ENCODE data around the gene OFD1.

OFD1 gene

DNA sequence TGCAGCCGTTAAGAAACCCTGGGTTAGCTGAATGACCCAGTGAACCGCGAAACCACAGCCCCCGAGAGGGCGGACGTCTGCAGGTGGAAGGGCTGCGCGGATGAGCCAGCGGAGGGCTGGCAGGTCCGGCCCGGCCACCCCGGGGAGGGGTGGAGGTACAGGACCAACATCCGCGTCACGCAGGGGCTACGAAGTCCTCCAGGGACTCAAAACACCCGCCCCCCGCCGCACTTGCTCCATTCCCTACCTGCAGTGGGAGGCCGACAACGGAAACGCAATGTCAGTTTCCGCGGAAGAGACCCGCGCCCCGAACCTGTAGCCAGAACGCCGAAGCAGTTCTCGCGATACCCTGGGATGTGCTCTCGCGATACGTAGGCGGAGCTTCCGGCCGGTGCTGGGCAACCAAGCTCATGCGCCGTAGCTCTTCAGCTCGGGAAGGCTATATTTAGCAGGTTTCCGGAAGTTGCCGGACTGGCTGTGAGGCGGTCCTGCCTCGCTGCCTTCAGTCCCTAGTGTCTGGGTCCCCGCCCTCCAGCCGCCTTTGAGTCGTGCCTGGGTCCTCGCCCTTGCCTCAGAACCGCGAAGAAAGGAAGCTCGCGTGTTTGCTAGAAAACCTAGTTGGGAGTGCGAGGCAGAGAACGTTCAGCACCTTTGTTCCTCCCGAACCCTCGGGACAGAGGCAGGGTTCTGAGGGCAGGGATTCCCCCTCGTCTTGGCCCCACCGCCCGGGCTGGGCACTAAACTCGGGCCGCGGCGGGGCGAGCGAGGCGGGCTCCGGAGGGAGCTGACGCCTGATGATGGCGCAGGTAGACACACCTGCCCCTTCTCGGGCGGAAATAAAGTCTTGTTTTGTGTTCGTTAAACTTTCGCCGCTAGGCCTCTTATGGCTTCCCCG lies at the start of gene OFD1, which contains the start of gene TRAPPC2:
TSS of gene OFD1 (plus strand) at position 471 of the 895 bp plus-strand sequence. CDS start at position 795, 324 bp downstream.
TSS of gene TRAPPC2 (minus strand) at position 343 of the 895 bp plus-strand sequence. CDS start 14,657 bp downstream, outside the sequence.
- DNase-seq: peak; percentile 88

DNA sequence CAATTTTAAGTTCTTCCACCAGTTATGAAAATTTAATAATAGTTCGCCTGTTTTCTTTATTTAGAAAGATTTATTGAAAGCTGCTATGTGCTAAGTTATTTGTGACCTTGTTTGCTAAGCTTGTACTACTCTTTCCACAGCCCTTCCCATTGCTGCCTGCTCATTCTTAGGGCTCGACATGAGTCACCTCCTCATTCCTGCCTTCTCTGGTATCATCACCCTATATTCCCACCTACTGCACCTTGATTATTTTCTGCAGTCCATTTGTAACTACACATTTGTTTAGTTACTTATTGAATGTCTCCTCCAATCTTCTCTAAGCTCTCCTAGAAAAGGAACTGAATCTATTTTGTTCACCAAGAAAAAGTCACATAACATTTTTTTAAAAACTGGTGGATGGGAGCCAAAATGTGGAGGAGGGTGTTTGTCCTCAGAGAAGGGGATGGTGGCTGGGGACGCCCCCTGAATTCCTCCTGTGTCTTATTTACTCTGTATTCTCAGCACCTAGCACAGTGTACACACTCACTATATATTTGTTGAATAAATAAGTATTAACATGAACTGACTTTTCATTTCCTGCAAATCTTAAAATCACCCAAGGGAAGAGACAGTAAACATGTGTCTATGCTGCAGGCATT lies 49.3 kb upstream of the OFD1 start:
- DNase-seq: no peak

- DNase-seq: no peak
Measured at GRCh38 chrX:13687203-13687602, 47.3 kb upstream of the OFD1 start.

- DNase-seq: no peak
Measured at GRCh38 chrX:13688384-13688957, 46.1 kb upstream of the OFD1 start.

- DNase-seq: peak; percentile 82
Measured at GRCh38 chrX:13688958-13689740, 45.4 kb upstream of the OFD1 start, which contains the start of gene RAB9A. Gene RAB9A, plus strand, starts transcription at chrX:13689128. Its CDS starts 19,619 bp downstream, at chrX:13708747.

DNA sequence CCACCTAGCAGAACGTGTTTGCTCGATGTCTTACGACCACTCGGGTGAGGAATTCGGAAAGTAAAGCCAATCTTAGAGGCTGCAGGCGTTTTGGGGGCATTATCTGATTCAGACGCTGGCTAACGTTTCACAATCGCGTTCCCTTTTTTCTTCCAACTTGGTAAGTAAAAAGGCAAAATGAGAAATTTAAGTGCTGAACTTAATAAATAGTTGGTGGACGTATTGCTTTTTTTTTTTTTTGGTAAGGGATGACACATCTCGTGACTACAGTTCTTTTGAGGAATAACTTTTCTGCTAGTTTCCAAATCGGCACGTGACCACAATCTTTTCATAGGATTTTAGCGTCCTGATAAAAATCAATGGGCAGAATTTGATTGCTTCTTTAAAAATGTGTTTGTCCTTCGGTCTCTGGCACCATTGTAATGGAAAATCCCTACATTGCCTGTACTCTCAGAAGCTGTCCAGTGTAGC lies 44.8 kb upstream of the OFD1 start:
- DNase-seq: no peak

DNA sequence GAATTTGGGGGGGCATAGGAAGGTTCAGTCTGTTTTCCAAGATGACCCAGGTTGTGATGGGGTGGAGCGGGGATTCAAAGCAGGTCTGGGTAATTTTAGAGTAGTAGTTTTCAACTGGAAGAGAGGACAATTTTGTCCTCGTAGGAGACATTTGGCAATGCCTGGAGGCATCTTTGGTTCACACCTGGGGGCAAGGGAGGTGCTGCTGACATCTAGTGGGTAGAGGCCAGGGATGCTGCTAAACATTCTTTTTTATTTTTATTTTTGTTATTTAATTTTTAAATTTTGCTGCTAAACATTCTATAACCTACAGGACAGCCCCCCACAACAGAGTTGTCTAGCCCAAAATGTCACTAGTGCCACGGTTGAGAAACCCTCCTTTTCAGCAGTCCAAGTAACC lies 43.7 kb upstream of the OFD1 start:
- no peak for DNase-seq

- no peak for DNase-seq
Measured at GRCh38 chrX:13691841-13692371, 42.6 kb upstream of the OFD1 start.

GRCh38 chrX:13692771-13693231 lies 41.7 kb upstream of the OFD1 start:
- no peak for DNase-seq

GRCh38 chrX:13693341-13693961 lies 41.1 kb upstream of the OFD1 start:
- DNase-seq: no peak

GRCh38 chrX:13694359-13694758 lies 40.2 kb upstream of the OFD1 start:
- no peak for DNase-seq

DNA sequence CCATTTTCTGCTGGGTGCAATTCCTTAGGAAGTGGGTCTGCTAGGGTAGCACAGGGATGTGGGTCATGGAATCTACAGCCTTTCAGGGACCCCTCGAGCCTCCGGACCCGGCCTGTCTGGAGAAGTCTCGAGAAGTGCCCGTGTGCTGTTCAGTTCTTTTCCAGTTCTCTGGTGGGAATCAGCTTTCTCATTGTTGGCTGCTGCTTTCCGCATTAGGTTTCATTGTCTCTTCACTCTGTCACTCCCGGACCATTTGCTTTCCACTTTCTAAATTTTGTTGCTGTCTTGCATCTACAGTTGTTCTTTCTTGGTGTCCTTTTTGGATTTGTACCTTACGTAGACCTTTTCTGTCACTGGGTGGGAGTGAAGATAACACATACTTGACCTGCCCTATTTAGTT lies 39.6 kb upstream of the OFD1 start:
- no peak for DNase-seq

GRCh38 chrX:13695601-13696115 lies 38.9 kb upstream of the OFD1 start:
- no peak for DNase-seq

DNA sequence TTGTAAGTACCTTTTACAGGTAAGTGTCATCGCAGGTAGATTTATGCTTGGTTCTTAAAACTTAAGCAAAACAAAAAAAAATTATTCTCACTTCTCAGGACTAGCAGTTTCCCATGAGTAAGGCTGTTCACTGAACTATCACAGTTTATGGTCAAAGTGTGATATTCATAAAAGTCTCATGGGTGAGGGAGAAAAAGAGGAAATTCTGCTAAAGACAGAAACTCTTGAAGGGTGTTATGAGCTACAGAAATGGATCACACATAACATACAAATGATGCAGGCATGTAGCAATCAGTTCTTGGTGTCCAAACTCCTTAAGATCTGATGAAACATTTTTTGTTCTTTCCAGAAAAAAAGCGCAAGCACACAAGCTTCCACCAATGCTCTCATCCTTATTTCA lies 37.1 kb upstream of the OFD1 start:
- DNase-seq: no peak

DNA sequence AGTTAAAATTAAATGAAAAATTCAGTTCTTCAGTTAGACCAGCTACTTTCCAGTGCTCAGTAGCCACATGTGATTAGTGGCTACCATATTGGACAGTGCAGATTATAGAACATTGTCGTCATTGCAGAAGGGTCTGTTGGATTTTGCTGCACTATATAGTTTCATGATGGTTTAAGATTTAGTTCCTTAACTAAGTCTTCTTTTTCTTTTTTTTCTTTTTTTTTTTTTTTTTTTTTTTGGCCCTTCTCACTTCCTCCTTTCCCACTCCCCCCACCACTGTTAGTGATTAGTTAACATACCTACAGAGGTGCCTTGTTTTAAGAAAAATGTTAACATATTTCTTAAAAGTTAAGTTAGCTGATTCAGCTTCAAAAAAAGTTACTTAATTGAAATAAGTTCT lies 36.6 kb upstream of the OFD1 start:
- DNase-seq: no peak

GRCh38 chrX:13698432-13698831 lies 36.1 kb upstream of the OFD1 start:
- DNase-seq: no peak

- no peak for DNase-seq
Measured at GRCh38 chrX:13699183-13699826, 35.2 kb upstream of the OFD1 start.

- no peak for DNase-seq
Measured at GRCh38 chrX:13700380-13700779, 34.2 kb upstream of the OFD1 start.

GRCh38 chrX:13702111-13702789 lies 32.3 kb upstream of the OFD1 start:
- DNase-seq: no peak

- DNase-seq: no peak
Measured at GRCh38 chrX:13703135-13703534, 31.4 kb upstream of the OFD1 start.
